CD4-positive, alpha-beta T cell treated with Interleukin-6 at 100 ng/mL for 8 hours (primary cell): ENCODE data around the gene FLNB.
A peak's percentile ranks its signal among the peaks of the same experiment; 100 is the strongest.

Experiments used
- DNase-seq: peaks from one replicate; pipeline ENCODE4 v3.0.0-alpha.2; 2020; ENCODE audit warnings: mixed read lengths, low spot score

Gene FLNB

GRCh38 chr3:58074997-58075396 lies 66.8 kb downstream of the FLNB start:
- DNase-seq, result peak; percentile 10

- DNase-seq, result no peak
These were observed 69.5 kb downstream of the FLNB start for GRCh38 chr3:58077596-58078285.

- no peak for DNase-seq
These were observed 70.4 kb downstream of the FLNB start for GRCh38 chr3:58078610-58079009.

GRCh38 chr3:58079773-58080172 lies 71.6 kb downstream of the FLNB start:
- DNase-seq, result no peak

- peak; percentile 52 for DNase-seq
These were observed 73.8 kb downstream of the FLNB start for GRCh38 chr3:58082047-58082446.

GRCh38 chr3:58084166-58084565 lies 75.9 kb downstream of the FLNB start:
- no peak for DNase-seq

GRCh38 chr3:58084788-58085543 lies 76.7 kb downstream of the FLNB start:
- no peak for DNase-seq

- no peak for DNase-seq
These were observed 77.4 kb downstream of the FLNB start for GRCh38 chr3:58085616-58086015.

- DNase-seq, result no peak
These were observed 80.3 kb downstream of the FLNB start for GRCh38 chr3:58088501-58088900.

- no peak for DNase-seq
These were observed 82.1 kb downstream of the FLNB start for GRCh38 chr3:58090351-58090750.

GRCh38 chr3:58092521-58092920 lies 84.3 kb downstream of the FLNB start:
- no peak for DNase-seq

GRCh38 chr3:58093574-58094195 lies 85.5 kb downstream of the FLNB start:
- DNase-seq, result no peak

- no peak for DNase-seq
These were observed 86.4 kb downstream of the FLNB start for GRCh38 chr3:58094657-58095056.

GRCh38 chr3:58095603-58096138 lies 87.4 kb downstream of the FLNB start:
- DNase-seq, result no peak

- DNase-seq, result no peak
These were observed 90.3 kb downstream of the FLNB start for GRCh38 chr3:58098531-58098930.

GRCh38 chr3:58099865-58100264 lies 91.6 kb downstream of the FLNB start:
- DNase-seq, result no peak

GRCh38 chr3:58101499-58102389 lies 93.5 kb downstream of the FLNB start:
- DNase-seq, result no peak

- no peak for DNase-seq
These were observed 94.1 kb downstream of the FLNB start for GRCh38 chr3:58102390-58102750.

- no peak for DNase-seq
These were observed 94.8 kb downstream of the FLNB start for GRCh38 chr3:58102976-58103451.

- no peak for DNase-seq
These were observed 95.9 kb downstream of the FLNB start for GRCh38 chr3:58104151-58104550.

GRCh38 chr3:58104712-58105111 lies 96.5 kb downstream of the FLNB start:
- DNase-seq, result no peak

GRCh38 chr3:58105196-58105595 lies 97.0 kb downstream of the FLNB start:
- DNase-seq, result no peak
